HAP-1 (cell line): ENCODE measurements around the gene MINDY4.
A peak's percentile ranks its signal among the peaks of the same experiment; 100 is the strongest.

Source experiments
- DNase-seq, 2 experiments: peaks; one replicate each; pipeline ENCODE4 v3.0.0-alpha.2; 2016 to 2020; ENCODE audit warnings: low spot score in 2 of 2
- H3K27me3 ChIP-seq: fragments of 250-450 bp; sonication (Bioruptor Pico); 2 replicates; pipeline ENCODE4 v1.5.1; 2020; ENCODE audit warnings: low read depth, mild to moderate bottlenecking, moderate library complexity
- H3K36me3 ChIP-seq: fragments of 250-450 bp; sonication (Bioruptor Pico); replicated peaks from 2 replicates; pipeline ENCODE4 v1.5.1; 2020; ENCODE audit warnings: mild to moderate bottlenecking
- H3K4me1 ChIP-seq: fragments of 250-450 bp; sonication (Bioruptor Pico); 2 replicates; pipeline ENCODE4 v1.5.1; 2020; ENCODE audit warnings: mild to moderate bottlenecking
- H3K4me3 ChIP-seq: fragments of 250-450 bp; sonication (Bioruptor Pico); 2 replicates; pipeline ENCODE4 v1.5.1; 2020; ENCODE audit warnings: mild to moderate bottlenecking, moderate library complexity
- H3K9me3 ChIP-seq: fragments of 250-450 bp; sonication (Bioruptor Pico); 2 replicates; pipeline ENCODE4 v1.5.1; 2020; ENCODE audit warnings: mild to moderate bottlenecking, moderate library complexity
- in situ Hi-C: fragments of 300-500 bp; cut with MboI; formaldehyde crosslinking; loops from 3 replicates; pipeline ENCODE4 v1.14.3; 2020; ENCODE audit warnings: low sequenced_read_pairs, inconsistent platforms, mixed read lengths

MINDY4 gene

DNA sequence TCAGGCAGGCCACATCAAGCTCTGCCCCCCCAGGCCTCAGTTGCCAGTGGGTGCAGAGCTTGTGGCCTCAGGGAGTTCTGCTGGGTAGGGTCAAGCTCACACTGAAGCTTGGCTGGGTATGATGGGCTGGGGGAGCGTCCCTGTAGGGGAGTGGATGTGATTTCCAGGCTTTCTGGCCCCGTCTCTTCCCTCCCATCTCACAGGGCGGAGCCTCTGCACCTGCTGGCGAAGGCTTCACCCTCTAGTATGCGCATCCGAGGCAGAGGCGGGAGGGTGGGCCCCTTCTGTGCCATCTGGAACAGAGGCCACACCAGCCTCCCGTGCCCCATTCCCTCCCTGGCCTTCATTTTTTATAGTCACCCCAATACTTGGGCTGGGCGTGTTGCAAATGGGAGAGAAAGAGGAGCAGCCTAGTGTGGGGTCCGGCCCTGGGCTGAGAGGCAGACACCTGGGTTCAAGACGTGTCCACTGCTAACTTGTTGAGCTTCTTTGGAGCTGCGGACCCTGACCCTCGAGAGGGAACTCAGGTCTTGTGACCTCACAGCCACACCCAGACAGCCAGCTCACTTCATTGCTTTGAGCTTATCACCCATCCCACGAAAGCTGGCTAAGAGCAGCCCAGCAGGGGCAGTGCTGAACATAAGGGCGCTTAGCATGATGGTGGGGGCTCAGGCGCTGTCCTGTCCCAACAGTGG lies 142.8 kb downstream of the MINDY4 start:
- in situ Hi-C loops: no loop called here
- no peak overlapping the region for H3K4me3 ChIP-seq

DNA sequence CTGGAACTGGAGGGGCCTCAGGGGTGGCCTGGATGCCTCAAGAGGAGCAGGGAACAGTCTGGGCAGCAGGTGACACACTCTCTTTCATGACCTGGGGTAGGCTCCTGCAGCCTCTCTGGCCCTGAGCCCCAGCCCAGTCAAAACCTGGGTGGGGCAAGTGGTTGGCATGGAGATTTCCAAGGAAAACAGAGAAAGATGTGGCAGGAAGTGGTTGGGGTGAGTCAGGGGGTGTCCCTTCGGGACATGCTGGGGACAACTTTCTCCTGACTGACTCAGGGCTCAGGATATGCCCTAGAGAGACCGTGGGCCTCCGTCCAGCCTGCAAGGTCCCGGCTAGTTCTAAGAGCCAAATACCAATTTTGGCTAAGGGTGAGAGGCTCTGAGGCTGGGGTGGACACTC lies 143.4 kb downstream of the MINDY4 start:
- Histone ChIP-seq H3K4me1 (no peaks in the 10 kb centered on the region), H3K4me3 (no peak overlapping the region), H3K9me3 (no peaks in the 10 kb centered on the region), H3K36me3 (no peaks in the 10 kb centered on the region), H3K27me3 (no peaks in the 10 kb centered on the region)
- in situ Hi-C loops: no loop called here
- no peak for DNase-seq

More for the DNA sequence above, 142.8 kb downstream of the MINDY4 start:
- Histone ChIP-seq H3K36me3 (no peaks in the 10 kb centered on the region), H3K4me1 (no peaks in the 10 kb centered on the region), H3K9me3 (no peaks in the 10 kb centered on the region), H3K27me3 (no peaks in the 10 kb centered on the region)
- no peak for DNase-seq

DNA sequence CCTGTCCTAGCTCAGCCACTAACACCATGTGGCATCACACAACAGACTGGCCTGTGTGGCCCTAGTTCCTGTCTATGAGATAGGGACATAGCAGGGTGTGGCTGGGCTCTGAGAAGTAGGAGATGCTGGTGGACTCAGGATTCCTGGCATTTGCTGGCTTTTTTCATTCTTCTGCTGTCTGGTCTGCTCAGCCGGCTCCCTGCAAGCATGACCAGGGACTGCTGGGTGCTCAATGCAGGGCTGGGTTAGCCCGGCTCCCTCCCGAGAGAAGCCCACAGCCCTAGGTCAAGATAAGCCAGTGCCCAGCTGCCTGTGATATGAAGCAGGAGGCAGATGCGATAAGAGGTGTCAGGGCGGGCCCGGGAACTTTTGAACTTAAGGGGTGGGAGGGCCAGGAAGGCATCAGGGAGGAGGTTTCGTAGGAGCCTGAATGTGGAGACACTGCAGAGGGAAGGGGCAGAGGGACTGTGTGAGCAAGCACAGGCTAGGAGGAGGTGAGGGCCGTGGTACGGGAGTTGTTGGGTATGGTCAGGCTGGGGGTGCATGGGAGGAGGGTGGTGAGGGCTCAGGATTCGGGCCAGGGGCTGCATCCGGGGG lies 143.9 kb downstream of the MINDY4 start:
- Histone ChIP-seq H3K4me1 (no peaks in the 10 kb centered on the region), H3K9me3 (no peaks in the 10 kb centered on the region), H3K36me3 (no peaks in the 10 kb centered on the region), H3K4me3 (no peak overlapping the region), H3K27me3 (no peaks in the 10 kb centered on the region)
- in situ Hi-C loops: no loop called here
- no peak for DNase-seq

DNA sequence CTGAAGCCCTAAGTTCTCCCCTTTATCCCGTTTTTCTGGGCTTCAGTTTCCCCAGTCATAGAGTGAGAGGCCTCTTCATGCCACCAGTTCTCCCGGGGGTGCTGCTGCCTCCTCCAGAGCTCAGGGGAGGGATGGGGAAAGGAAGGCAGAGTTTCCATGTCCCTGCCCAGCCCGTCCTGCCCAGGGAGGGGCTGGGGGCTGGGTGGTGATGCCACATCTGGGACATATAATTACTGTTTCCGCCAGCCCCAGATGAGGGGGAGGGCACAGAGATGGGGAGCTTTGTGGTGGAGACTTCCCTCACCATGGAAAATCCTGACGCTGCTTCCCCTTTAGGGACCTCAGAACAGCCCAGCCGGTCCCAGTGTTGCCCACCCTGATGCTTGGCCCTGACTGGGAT lies 144.5 kb downstream of the MINDY4 start:
- Histone ChIP-seq H3K4me3 (no peak overlapping the region), H3K27me3 (no peaks in the 10 kb centered on the region), H3K36me3 (no peaks in the 10 kb centered on the region), H3K4me1 (no peaks in the 10 kb centered on the region), H3K9me3 (no peaks in the 10 kb centered on the region)
- no peak for DNase-seq
- in situ Hi-C loops: no loop called here

DNA sequence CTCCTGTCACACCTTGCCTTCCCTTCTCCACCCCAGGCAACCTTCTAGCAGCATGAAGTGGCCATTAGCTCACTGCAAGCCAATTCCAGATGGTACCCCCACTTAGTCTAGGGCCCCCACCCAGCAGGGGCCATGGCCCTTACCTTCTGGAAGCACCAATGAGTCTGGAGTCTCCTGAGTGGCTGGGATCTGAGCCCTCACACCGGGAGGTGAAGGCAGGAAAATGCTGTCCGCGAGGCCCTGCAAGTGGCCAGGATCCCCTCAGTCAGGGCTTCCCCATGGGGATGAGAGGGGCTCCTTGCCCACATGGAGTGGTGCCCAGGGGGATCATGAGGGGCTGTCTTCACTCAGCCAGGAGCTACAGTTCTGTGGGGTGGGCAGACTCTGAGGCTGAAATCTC lies 145.0 kb downstream of the MINDY4 start:
- DNase-seq: no peak
- no peaks in the 10 kb centered on the region for H3K9me3 ChIP-seq
- no peak overlapping the region for H3K4me3 ChIP-seq
- no peaks in the 10 kb centered on the region for H3K4me1 ChIP-seq
- no peaks in the 10 kb centered on the region for H3K27me3 ChIP-seq
- no peaks in the 10 kb centered on the region for H3K36me3 ChIP-seq
- in situ Hi-C loops: no loop called here

DNA sequence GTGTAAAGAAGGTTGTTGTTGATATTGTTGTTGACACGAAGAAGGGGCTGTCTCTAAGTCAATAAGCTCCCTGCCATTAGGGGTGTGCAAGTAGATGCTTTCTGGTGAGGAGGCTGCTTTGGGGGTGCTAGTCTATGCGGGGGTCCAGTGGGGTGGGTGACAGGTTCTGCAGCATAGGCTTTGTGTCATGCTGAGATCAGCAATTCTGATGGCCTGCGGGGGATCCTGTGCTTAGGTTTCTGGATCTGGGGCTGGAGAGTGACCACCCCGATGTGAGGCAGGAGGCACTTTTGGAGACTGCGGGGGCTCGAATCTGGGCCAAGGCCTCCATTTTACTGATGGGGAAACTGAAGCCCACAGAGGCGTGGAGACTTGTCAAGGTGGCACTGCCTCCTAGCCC lies 145.6 kb downstream of the MINDY4 start:
- Histone ChIP-seq H3K36me3 (no peaks in the 10 kb centered on the region), H3K27me3 (no peaks in the 10 kb centered on the region), H3K4me3 (no peak overlapping the region), H3K9me3 (no peaks in the 10 kb centered on the region), H3K4me1 (no peaks in the 10 kb centered on the region)
- in situ Hi-C loops: no loop called here
- DNase-seq: no peak

DNA sequence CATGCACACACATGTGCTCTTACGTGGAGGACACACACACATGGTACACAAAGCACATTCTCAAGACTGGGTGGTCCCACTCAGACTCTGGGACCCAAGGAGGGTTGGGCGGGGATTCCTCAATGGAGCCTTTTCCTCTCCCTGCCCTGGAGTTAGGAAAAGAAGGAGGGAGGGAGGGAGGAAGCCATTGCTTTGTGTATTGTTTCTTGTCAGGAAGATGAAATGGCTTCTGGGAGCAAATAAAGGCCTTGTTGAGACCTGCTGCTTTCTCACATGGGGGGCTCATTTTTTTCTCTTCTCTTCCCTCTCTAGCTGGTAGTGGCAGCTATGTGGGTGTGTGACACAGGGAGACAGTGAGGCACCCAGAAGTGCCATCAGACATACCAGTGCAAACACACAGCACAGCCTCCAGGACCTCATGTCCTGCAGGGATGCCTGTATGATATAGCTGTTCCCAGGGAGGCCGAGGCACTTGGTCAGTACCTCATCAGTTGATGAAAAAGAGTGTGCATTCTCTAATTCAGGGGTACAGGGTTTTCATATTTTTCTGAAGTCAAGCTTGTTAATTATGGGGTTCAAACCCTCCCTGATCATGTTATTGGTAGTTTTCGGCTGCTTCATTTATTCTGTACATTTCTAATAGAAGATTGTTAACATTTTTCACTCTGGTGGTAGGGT lies 146.1 kb downstream of the MINDY4 start:
- H3K9me3 ChIP-seq: no peaks in the 10 kb centered on the region
- no peaks in the 10 kb centered on the region for H3K36me3 ChIP-seq
- H3K4me1 ChIP-seq: no peaks in the 10 kb centered on the region
- in situ Hi-C loops: no loop called here
- no peak overlapping the region for H3K4me3 ChIP-seq
- H3K27me3 ChIP-seq: no peaks in the 10 kb centered on the region
- no peak for DNase-seq

DNA sequence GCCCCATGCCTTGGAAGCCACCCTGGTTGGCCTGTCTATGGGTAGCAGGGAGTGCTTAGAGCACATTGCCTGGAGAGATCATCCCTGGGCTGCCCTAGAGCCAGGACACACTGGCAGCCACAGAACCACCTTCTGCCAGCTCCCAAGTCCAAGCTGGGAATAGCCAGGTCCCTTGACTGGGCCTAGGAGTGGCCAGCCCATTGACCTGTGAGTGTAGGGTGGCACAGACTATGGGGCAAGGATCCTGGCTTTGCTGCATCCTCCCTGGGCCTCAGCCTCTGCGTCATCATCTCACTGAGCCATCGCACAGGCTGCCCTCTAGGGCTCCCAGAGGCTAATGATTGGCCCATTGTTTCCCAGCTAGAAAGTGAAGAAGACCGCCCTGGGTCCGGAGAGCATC lies 147.5 kb downstream of the MINDY4 start:
- no peaks in the 10 kb centered on the region for H3K9me3 ChIP-seq
- no peak overlapping the region for H3K4me3 ChIP-seq
- DNase-seq: no peak
- in situ Hi-C loops: no loop called here
- H3K36me3 ChIP-seq: no peaks in the 10 kb centered on the region
- no peaks in the 10 kb centered on the region for H3K4me1 ChIP-seq
- no peaks in the 10 kb centered on the region for H3K27me3 ChIP-seq

DNA sequence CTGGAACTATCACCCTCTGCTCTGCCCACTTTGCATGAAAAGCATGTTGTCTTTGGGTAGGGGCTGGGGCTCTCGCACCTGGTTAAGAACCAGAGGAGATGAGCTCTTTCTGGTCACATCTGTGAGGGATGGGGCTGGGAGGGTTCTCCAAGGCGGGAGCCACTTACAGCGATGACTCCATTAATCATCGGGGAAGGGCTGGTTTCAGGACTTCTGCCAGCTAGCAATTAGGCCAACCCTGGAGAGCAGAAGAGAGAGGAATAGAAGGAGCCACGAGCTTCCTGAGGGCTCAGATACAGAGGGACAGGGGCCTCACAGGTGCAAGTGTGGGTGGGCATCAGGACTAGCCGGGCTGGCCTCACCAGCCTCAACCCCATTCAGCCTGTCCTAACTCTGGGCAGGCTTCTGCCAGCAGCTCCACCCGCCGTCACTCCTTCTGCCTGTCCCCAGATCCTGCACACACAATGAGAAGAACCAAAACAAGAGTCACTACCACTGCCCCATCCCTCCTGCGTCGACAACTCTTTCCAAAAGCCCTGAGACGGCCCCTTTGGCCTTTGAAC lies 148.9 kb downstream of the MINDY4 start:
- no peak for DNase-seq
- in situ Hi-C loops: no loop called here

DNA sequence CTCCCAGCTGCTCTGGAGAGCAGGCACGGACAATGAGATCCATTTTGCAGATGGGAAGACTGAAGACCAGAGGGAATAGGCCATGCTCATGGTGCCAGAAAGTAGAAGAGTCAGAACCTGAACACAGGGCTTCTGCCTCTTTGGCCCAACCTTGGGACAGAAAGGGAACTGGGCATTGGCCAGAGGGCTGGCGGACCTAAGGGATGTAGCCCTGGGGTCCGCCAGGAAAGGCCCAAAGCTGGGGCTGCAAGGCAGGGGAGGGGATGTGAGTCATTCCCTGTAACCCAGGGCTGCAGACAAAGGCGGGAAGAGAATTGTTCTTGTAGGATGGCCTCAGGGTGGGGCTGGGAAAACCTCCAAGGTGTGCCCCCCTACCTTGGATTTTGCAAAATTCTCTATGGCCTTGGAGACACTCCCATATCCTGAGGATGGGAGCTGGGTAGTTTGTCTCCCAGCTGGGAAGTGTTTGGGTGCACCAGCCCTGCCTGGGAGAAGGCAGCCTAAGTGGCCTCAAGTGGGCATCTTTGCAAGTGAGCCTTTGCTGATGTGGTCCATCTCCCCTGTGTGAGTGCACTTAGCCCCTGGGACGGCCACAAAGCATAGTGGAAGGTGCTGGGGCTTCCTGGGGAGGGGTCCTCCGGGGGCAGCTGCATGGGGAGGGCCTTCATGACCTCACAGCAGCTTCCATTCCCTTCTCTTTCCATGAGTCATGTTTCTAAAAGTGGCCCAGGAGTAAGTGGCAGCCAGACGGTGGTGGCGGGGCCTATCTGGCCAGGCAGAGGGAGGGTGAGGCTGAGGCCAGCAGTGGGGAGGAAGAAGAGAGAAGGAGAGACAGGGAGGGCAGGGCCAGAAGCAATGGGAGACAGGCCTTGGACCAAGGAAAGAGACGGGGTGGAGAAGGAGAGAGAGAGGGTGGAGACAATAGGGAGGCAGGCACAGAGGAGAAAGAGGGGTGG lies 149.6 kb downstream of the MINDY4 start:
- Histone ChIP-seq H3K9me3 (no peaks in the 10 kb centered on the region), H3K4me3 (no peak overlapping the region), H3K36me3 (no peaks in the 10 kb centered on the region), H3K27me3 (no peaks in the 10 kb centered on the region), H3K4me1 (no peaks in the 10 kb centered on the region)
- in situ Hi-C loops: no loop called here
- DNase-seq: no peak

More for the DNA sequence above, 148.9 kb downstream of the MINDY4 start:
- H3K4me1 ChIP-seq: no peaks in the 10 kb centered on the region
- H3K36me3 ChIP-seq: no peaks in the 10 kb centered on the region
- no peaks in the 10 kb centered on the region for H3K27me3 ChIP-seq
- H3K4me3 ChIP-seq: no peak overlapping the region
- H3K9me3 ChIP-seq: no peaks in the 10 kb centered on the region

DNA sequence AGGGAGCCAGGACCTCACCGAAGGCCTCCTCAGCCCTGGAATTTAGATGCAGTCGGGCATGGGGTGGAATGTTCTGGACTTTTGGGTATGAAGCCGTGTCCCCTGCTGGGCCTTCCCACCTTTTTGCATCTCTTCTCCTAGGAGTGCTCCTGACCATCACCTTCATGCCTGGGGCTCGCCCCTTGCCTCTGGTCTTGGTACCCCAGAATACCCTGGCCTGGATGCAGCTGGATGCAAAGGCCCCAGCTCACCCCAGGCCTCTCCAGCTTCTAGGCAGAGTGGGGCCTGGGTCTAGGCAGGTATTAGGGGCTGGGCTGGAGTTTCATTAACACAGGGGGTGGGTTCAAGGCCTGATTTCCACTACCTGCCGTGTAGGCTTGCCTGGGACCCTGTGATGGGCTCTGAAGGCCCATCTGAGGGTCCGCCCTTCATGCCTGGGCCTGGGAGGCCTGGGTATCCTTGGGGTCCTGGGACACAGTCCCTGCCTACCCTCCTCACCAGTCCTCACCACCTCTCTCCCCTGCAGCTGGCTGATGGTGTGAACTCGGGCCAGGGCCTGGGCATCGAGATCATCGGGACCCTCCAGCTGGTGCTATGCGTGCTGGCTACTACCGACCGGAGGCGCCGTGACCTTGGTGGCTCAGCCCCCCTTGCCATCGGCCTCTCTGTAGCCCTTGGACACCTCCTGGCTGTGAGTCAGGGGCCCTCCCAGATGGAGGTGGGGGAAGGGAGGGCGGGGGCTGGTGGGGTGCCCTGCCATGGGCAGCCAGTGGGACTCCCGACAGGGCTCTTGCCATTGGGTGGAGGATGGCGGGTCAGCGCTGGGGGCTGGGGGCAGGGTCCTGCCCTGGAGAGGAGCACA lies 150.6 kb downstream of the MINDY4 start:
- in situ Hi-C loops: no loop called here
- Histone ChIP-seq H3K4me3 (no peak overlapping the region), H3K4me1 (no peaks in the 10 kb centered on the region), H3K9me3 (no peaks in the 10 kb centered on the region), H3K36me3 (no peaks in the 10 kb centered on the region), H3K27me3 (no peaks in the 10 kb centered on the region)
- DNase-seq: peak in 1 of 2 experiments; percentile 3

DNA sequence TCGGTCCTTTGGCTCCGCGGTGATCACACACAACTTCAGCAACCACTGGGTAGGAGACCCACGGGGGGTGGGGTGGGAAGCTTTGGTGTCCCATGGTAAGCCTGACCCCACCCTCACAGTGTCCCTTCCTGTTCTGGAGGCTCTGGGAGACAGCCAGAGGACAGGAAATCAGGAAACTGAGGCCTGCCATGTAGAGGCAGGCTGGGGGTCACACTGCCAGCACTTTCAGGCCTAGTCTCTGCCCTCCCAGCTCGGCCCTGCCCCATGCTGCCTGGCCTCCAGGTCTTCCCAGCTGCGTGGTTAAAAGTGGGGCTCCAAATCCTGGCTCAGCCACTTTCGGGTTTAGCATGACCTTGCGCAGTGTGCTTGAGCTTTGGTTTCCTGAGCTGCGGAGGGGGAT lies 151.4 kb downstream of the MINDY4 start:
- Histone ChIP-seq H3K36me3 (no peaks in the 10 kb centered on the region), H3K27me3 (no peaks in the 10 kb centered on the region), H3K9me3 (no peaks in the 10 kb centered on the region), H3K4me1 (no peaks in the 10 kb centered on the region), H3K4me3 (no peak overlapping the region)
- in situ Hi-C loops: no loop called here
- peak in 1 of 2 experiments; percentile 3 for DNase-seq
